ENCODE data around the gene LRP2BP. TPM values are rescaled to one million over a fixed set of nuclear protein-coding genes. Genes with fewer than 3 reads are reported as not detected.
"Not testable (repeated sequence)": the region's sequence is repeated elsewhere in the genome, so short reads cannot be mapped to it uniquely, and the experiment has no call there.

Gene LRP2BP
- total RNA-seq, 1 experiment from 2014 or later, result not detected

DNA sequence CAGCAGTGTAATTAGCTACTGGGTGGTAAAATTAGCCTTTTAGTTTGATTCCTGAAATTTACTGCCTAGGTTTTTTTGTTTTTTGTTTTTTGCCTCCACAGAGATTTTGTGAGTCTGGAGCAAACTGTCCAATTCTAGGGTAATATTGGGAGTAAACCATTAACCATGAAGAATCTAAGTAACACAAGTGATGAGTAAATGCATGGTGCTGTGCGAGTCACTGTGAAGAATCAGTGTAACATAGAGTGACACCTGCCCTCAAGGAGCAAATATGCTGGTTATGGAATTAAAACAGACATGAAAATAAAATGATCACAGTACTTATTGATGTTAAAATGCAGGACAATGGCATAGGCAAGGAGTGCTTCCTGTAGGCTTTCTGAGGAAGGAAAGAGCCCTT, 60.1 kb downstream of the LRP2BP start:
- in situ Hi-C loops (cut with HindIII; ENCODE audit: low sequenced_read_pairs), result no loop called here
- no peak for DNase-seq (ENCODE audit: low spot score)

DNA sequence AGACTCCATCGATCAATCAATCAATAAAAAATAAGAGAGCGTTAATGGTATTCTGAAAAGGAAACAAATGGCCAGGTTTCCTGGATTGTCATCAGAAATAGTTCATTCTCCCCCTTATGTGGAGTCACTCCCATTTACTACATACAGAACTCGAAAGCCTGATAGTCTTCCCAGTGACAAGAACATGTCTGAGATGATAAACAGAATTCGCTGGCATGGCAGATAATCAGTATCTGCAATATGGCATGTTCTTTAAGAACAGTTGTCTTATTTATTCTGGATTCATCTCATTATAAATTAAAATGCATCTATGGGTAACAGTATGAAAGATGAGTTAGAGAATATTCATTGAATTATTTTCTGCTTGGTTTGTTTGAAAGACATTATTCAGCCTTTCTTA, 61.4 kb downstream of the LRP2BP start:
- no peak for DNase-seq (ENCODE audit: low spot score)
- in situ Hi-C loops (cut with HindIII; ENCODE audit: low sequenced_read_pairs), result no loop called here

DNA sequence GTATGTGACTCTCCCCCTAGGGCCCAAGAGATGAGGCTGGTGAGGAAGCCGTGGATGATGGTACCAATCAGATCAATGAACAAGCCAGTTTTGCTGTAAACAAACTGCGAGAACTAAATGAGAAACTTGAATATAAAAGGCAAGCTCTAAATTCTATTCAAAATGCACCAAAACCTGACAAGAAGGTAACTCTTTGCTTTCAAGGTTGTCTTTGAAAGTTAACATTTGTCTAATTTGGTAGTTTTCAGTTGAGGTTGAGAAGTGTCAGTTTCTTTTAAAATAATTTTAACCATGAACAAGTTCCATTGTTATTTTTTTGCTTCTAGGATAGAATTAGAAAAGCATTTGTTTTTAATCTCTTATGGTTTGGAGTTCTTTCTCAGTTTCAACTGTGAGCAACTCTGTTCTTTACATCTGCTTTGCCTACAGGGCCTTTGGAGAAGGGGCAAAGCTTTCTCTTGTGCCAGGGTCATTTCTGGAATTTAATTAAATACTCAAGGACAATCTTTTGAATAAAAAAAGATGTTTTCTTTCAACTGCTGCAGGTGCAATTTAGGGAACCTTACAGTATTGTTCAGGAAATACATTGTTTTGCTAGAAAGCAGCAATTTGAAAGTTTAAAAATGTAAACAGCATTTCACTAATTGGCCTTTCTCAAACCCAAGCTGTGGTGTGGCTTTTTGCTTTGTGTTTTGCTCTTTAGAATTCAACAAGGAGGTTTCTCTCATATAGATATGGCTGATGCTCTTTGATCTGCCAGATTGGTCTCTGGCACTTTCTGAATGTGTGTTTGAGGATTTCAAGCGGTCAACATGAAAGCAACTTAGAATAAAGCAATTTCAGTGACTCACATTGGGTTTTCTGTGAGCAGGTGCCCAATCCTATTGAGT, 62.9 kb downstream of the LRP2BP start:
- in situ Hi-C loops (cut with HindIII; ENCODE audit: low sequenced_read_pairs), result no loop called here

DNA sequence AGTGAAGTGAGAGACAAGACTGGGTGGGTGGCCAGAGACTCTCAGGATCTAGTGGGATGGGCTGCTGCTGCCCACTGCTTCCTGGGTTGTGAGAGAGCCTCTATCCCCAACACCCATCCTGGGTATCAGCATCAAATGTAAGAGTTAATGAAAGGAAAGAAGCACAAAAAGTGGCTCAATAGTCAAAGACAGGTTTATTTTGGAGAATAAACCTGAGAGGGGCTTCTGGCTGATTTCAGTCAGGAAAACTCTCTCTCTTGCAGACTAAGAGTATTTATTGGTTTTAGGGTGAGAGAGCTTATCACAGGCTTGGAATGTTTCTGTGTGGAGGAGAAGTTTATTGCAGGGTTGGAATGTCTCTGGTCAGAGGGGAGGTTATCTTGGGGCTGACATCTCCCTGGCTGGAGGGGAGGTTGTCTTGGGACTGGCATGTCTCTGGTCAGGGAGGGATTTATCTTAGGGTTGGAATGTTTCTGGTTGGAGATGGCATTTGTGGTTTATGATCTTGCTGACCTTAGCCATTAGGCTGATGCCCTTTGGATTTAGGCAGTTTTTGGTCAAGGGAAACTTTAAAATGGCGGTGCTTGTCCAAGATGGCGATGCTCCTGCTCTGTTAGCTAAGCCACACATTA, 65.7 kb downstream of the LRP2BP start:
- in situ Hi-C loops (cut with HindIII; ENCODE audit: low sequenced_read_pairs); DNase-seq (ENCODE audit: low spot score): not testable (repeated sequence)

More for the DNA sequence above, 62.9 kb downstream of the LRP2BP start:
- DNase-seq (ENCODE audit: low spot score), result no peak

DNA sequence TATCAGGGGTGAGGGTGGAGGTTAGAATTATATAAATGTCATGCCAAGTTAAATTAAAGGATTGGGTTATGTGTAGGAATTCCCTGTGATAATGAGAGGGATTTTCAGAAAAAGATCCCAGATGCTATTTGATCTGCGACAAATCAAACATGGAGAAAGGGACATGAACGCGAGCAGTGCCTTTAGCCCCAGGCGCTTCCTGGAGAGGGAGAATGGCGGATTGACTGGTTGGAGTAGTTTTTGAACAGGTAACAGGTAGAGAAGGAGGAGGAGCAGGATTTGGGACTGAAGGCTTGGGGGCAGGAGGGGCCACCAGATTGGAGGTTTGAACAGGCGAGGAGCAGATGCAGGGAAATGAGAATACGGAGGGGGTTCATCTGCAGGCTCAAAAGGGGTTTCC, 67.1 kb downstream of the LRP2BP start:
- DNase-seq (ENCODE audit: low spot score), result no peak
- in situ Hi-C loops (cut with HindIII; ENCODE audit: low sequenced_read_pairs), result no loop called here

DNA sequence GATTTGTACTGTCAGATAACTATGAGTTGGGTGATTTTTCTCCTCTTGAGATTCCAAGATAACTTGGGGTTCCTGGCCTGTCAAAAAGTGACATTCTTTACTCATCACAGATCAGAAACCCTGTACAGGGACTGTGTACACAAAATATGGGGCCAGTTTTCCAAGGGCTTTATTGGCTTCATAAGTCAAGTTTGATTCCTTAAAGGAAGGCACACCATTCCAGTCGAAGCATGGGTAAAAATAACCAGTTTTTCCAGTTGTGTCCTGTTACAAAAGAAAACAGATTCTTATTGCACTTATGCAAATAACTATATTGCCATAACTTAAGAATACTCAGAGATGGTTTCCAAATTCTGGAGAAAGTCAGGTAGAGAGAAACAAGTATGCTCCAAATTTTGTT, 70.0 kb downstream of the LRP2BP start:
- DNase-seq (ENCODE audit: low spot score); in situ Hi-C loops (cut with HindIII; ENCODE audit: low sequenced_read_pairs): not testable (repeated sequence)

DNA sequence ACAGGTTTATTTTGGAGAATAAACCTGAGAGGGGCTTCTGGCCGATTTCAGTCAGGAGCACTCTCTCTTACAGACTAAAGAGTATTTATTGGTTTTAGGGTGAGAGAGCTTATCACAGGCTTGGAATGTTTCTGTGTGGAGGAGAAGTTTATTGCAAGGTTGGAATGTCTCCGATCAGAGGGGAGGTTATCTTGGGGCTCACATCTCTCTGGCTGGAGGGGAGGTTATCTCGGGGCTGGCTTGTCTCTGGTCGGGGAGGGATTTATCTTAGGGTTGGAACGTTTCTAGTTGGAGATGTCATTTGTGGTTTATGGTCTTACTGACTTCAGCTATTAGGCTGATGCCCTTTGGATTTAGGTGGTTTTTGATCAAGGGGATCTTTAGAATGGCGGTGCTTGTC, 71.4 kb downstream of the LRP2BP start:
- in situ Hi-C loops (cut with HindIII; ENCODE audit: low sequenced_read_pairs); DNase-seq (ENCODE audit: low spot score): not testable (repeated sequence)

DNA sequence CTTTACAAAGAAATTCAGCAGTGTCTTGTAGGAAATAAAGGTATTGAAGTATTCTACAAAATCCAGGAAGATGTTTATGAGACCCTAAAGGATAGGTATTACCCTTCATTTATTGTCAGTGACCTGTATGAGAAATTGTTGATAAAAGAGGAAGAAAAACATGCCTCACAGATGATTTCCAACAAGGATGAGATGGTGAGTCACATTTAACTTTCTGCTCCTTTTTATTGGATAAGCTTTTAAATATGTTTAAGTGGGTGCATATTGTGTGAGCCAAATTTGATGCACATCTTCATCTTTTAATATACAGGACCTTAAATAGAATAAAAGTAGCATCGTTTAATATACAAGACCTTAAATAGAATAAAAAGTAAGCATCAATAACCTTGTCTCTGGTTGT, 72.1 kb downstream of the LRP2BP start:
- no peak for DNase-seq (ENCODE audit: low spot score)
- in situ Hi-C loops (cut with HindIII; ENCODE audit: low sequenced_read_pairs), result no loop called here

DNA sequence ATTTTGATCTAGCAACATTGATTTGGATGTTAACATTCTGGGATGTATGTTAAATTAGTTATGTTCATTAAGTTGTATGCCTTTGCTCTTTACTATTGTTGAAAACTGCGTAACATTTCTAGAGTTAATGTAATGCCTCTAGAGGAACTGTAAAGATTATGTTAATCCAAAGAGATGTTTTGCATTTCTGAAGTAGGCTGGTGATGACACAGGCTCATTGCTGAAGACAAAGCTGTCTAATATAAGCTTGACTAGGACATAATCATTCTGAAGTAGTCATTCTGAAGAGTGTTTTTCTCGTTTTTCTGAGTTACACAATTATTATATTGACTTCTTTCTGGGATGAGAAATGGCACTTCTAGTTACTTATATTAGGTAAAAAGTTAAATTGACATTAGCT, 72.9 kb downstream of the LRP2BP start:
- in situ Hi-C loops (cut with HindIII; ENCODE audit: low sequenced_read_pairs), result no loop called here

DNA sequence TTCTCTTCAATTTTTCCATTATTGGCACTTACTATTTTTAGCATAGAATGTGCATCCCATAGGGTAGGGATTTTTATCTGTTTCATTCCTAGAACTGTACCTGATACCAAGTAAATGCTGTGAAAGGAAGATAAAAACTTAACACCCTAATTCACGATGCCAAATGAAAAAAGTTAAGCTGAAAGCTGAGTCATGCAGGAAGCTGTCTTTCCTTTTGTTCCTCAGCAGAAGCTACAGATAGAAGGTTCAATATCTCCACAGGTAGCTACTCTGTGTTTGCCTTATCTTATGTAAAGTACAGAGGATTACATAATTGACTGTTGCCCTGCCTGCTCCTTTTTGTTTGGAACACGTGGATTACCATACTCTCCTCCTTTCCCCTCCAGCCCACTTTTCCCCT, 77.0 kb downstream of the LRP2BP start:
- DNase-seq (ENCODE audit: low spot score), result peak; percentile 38
- in situ Hi-C loops (cut with HindIII; ENCODE audit: low sequenced_read_pairs), result no loop called here

More for the DNA sequence above, 72.9 kb downstream of the LRP2BP start:
- DNase-seq (ENCODE audit: low spot score), result no peak

DNA sequence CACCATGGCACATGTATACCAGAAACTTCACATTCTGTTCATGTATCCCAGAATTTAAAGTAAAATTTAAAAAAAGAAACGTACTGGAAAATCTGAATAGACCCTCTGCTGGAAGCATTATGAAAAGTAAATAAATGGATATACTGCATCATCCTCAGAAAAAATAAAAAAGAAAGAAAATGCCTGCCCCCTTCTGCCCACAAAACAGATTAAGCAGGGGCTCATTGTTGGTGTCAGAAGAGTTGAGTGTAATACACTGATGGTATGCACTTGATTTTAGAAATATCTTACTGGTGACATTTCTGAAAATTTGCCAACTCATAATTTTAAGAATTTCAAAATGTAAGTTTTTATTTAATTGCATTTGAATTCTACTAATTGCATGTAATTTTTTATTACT, 77.8 kb downstream of the LRP2BP start:
- no peak for DNase-seq (ENCODE audit: low spot score)
- in situ Hi-C loops (cut with HindIII; ENCODE audit: low sequenced_read_pairs), result no loop called here

DNA sequence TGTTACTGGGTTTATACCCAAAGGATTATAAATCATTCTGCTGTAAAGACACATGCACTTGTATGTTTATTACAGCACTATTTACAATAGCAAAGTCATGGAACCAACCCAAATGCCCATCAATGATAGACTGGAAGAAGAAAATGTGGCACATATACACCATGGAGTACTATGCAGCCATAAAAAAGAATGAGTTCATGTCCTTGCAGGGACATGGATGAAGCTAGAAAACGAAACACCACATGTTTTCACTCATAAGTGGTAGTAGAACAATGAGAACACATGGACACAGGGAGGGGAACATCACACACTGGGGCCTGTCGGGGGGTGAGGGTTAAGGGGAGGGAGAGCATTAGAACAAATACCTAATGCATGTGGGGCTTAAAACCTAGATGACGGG, 78.3 kb downstream of the LRP2BP start:
- in situ Hi-C loops (cut with HindIII; ENCODE audit: low sequenced_read_pairs); DNase-seq (ENCODE audit: low spot score): not testable (repeated sequence)

Other genes with a start within 250 kb of the LRP2BP start
- 11.8 and 25.8 TPM in 2 replicates for gene CFAP97, start 191.9 kb downstream of the LRP2BP start, total RNA-seq (2014; rRNA removed; shearing (Covaris generic))
- gene SNX25, start 186.3 kb downstream of the LRP2BP start, total RNA-seq (2014; rRNA removed; shearing (Covaris generic)), result 12.4 and 13.7 TPM in 2 replicates
- gene ANKRD37, start 917 bp upstream of the LRP2BP start, total RNA-seq (2014; rRNA removed; shearing (Covaris generic)), result 1.6 and 5.8 TPM in 2 replicates
- 28.7 and 55.8 TPM in 2 replicates for gene UFSP2, start 30.0 kb upstream of the LRP2BP start, total RNA-seq (2014; rRNA removed; shearing (Covaris generic))
- gene CCDC110, start 75.8 kb upstream of the LRP2BP start, total RNA-seq (2014; rRNA removed; shearing (Covaris generic)), result 0.43 and 0.98 TPM in 2 replicates
- 9.5 and 15.7 TPM in 2 replicates for gene PDLIM3, start 139.6 kb upstream of the LRP2BP start, total RNA-seq (2014; rRNA removed; shearing (Covaris generic))

Measured in G401 (cell line).